BJ (cell line): ENCODE results near the gene ZNF467. TPM values are rescaled to one million over a fixed set of nuclear protein-coding genes. Genes with fewer than 3 reads are reported as not detected.
A peak's percentile ranks its signal among the peaks of the same experiment; 100 is the strongest.

Experiments used
- CTCF ChIA-PET: fragments of 350-600 bp; formaldehyde crosslinking; extraction: SDS; loops from one replicate; lab custom pipeline; 2021; ENCODE audit warnings: antibody characterized with exemption, inconsistent platforms; lab: Yijun Ruan, JAX
- POLR2A ChIA-PET: fragments of 300-600 bp; sonication (Branson Sonifier 250); formaldehyde crosslinking; extraction: SDS; loops from one replicate; lab custom pipeline; 2021; ENCODE audit warnings: antibody characterized with exemption; lab: Charles Lee
- DNase-seq: peaks from one replicate; pipeline ENCODE4 v3.0.0-alpha.2; 2011; ENCODE audit warnings: low read depth
- H3K27me3 ChIP-seq: 2 replicates; pipeline ENCODE4 v1.6.0; 2011; ENCODE audit warnings: low read length; ENCODE audit not compliant: control insufficient read depth, insufficient read depth
- H3K36me3 ChIP-seq: 2 replicates; pipeline ENCODE4 v1.5.1; 2011; ENCODE audit warnings: low read length; ENCODE audit not compliant: control insufficient read depth, insufficient read depth
- H3K4me3 ChIP-seq: 2 replicates; pipeline ENCODE4 v1.5.1; 2011; ENCODE audit warnings: low read depth, mild to moderate bottlenecking, control low read depth, low read length
- CTCF ChIP-seq: IDR thresholded peaks from 2 replicates; pipeline ENCODE4 v1.5.1; 2011; ENCODE audit warnings: low read depth, mild to moderate bottlenecking, control low read depth, inconsistent platforms, low read length, moderate library complexity; ENCODE audit not compliant: insufficient read depth
- polyA plus RNA-seq: library from polyadenylated mRNA; depleted of rRNA; stranded (reverse); fragments of >200 nt; gene quantifications from 2 replicates; pipeline ENCODE4 v1.2.3, GENCODE V29; 2011

The ZNF467 gene
- polyA plus RNA-seq, 1 experiment = 1.6 TPM

- no peak for DNase-seq
- ChIA-PET POLR2A (no interaction called here), CTCF (interaction anchor here (0.8 to 4.3 kb wide), 4 partner anchors 59 to 123 kb away, joined by 3 to 18 read pairs (median 3); no protein-coding TSS in a partner anchor)
- H3K36me3 ChIP-seq = no peaks in the 10 kb centered on the region
- H3K27me3 ChIP-seq = peaks cover 2% of the 10 kb centered on the region
- TF ChIP-seq CTCF = no peak
- H3K4me3 ChIP-seq = no peak overlapping the region
Observed at GRCh38 chr7:149748076-149748874, 25.1 kb downstream of the ZNF467 start.

- peaks cover 2% of the 10 kb centered on the region; the same call in 1 of the 2 replicates for H3K27me3 ChIP-seq
- H3K4me3 ChIP-seq = no peak overlapping the region
- no peak for TF ChIP-seq CTCF
- no peaks in the 10 kb centered on the region for H3K36me3 ChIP-seq
- no peak for DNase-seq
- ChIA-PET CTCF (interaction anchor here (0.6 to 4.8 kb wide), 5 partner anchors 8 to 82 kb away, joined by 3 to 116 read pairs (median 3); no protein-coding TSS in a partner anchor), POLR2A (interaction anchor here (0.7 kb wide), 1 partner anchor 20 kb away, joined by 4 read pairs; no protein-coding TSS in a partner anchor)
Observed at GRCh38 chr7:149743476-149744255, 29.7 kb downstream of the ZNF467 start.

GRCh38 chr7:149742075-149742701 is 31.2 kb downstream of the ZNF467 start:
- TF ChIP-seq CTCF = peak; percentile 94
- H3K4me3 ChIP-seq = peak overlapping the region; percentile 9; the same call in 1 of the 2 replicates
- peaks cover 2% of the 10 kb centered on the region; the same call in 1 of the 2 replicates for H3K27me3 ChIP-seq
- ChIA-PET POLR2A (interaction anchor here (0.6 kb wide), 1 partner anchor 11 kb away, joined by 5 read pairs; no protein-coding TSS in a partner anchor), CTCF (interaction anchor here (0.6 to 4.8 kb wide), 42 partner anchors 9 to 661 kb away, joined by 3 to 116 read pairs (median 4); no protein-coding TSS in a partner anchor)
- DNase-seq = no peak
- no peaks in the 10 kb centered on the region for H3K36me3 ChIP-seq

GRCh38 chr7:149741629-149742028 is 31.8 kb downstream of the ZNF467 start:
- no peak for DNase-seq
- no peak for TF ChIP-seq CTCF
- ChIA-PET CTCF (interaction anchor here (0.6 to 4.8 kb wide), 38 partner anchors 9 to 662 kb away, joined by 3 to 116 read pairs (median 5); no protein-coding TSS in a partner anchor), POLR2A (interaction anchor here (0.6 kb wide), 1 partner anchor 11 kb away, joined by 5 read pairs; no protein-coding TSS in a partner anchor)
- no peaks in the 10 kb centered on the region for H3K36me3 ChIP-seq
- 0 out of 2 replicates have a peak overlapping the region, but pooled peaks have one; percentile 9 for H3K4me3 ChIP-seq
- H3K27me3 ChIP-seq = peaks cover 2% of the 10 kb centered on the region; the same call in 1 of the 2 replicates
